HEK293 (cell line): ENCODE results near the gene CORO2B.

Source experiments
- CTCF ChIP-seq: fragments of 450-650 bp; formaldehyde crosslinking; IDR thresholded peaks from 2 replicates; pipeline ENCODE4 v1.5.1; 2016; ENCODE audit warnings: missing biosample characterization, missing genetic modification characterization
- KLF1 ChIP-seq: fragments of 450-650 bp; formaldehyde crosslinking; IDR thresholded peaks from 2 replicates; pipeline ENCODE4 v1.5.1; 2016; ENCODE audit warnings: missing biosample characterization, missing genetic modification characterization
- MEIS1 ChIP-seq: sonication (generic); formaldehyde crosslinking; IDR thresholded peaks from 2 replicates; pipeline ENCODE4 v1.8.1; 2022; ENCODE audit warnings: missing genetic modification reagents, mild to moderate bottlenecking, borderline replicate concordance
- PBX3 ChIP-seq: sonication (generic); formaldehyde crosslinking; IDR thresholded peaks from 2 replicates; pipeline ENCODE4 v1.8.1; 2022; ENCODE audit warnings: mild to moderate bottlenecking, moderate library complexity, missing genetic modification reagents
- RBAK ChIP-seq: fragments of 450-650 bp; formaldehyde crosslinking; IDR thresholded peaks from 2 replicates; pipeline ENCODE4 v1.5.1; 2016; ENCODE audit warnings: missing biosample characterization, missing genetic modification characterization
- REPIN1 ChIP-seq: fragments of 450-650 bp; formaldehyde crosslinking; IDR thresholded peaks from 2 replicates; pipeline ENCODE4 v1.5.1; 2017; ENCODE audit warnings: missing biosample characterization, missing genetic modification characterization, low read depth
- YY1 ChIP-seq: fragments of 450-650 bp; formaldehyde crosslinking; IDR thresholded peaks from 2 replicates; pipeline ENCODE4 v1.5.1; 2018; ENCODE audit warnings: missing biosample characterization, missing genetic modification characterization
- ZNF292 ChIP-seq: fragments of 450-650 bp; formaldehyde crosslinking; IDR thresholded peaks from 2 replicates; pipeline ENCODE4 v1.5.1; 2016; ENCODE audit warnings: low read depth, missing biosample characterization, missing genetic modification characterization, borderline replicate concordance
- ZNF350 ChIP-seq: fragments of 450-650 bp; formaldehyde crosslinking; IDR thresholded peaks from 2 replicates; pipeline ENCODE4 v1.5.0; 2017; ENCODE audit warnings: missing biosample characterization, mild to moderate bottlenecking, missing genetic modification characterization
- ZNF510 ChIP-seq: fragments of 450-650 bp; formaldehyde crosslinking; IDR thresholded peaks from 2 replicates; pipeline ENCODE4 v1.5.1; 2018; ENCODE audit warnings: mild to moderate bottlenecking, missing genetic modification characterization, missing biosample characterization; ENCODE audit not compliant: insufficient replicate concordance
- ZNF747 ChIP-seq: fragments of 450-650 bp; formaldehyde crosslinking; IDR thresholded peaks from 2 replicates; pipeline ENCODE4 v1.5.1; 2016; ENCODE audit warnings: missing biosample characterization, missing genetic modification characterization
- ZNF768 ChIP-seq: fragments of 450-650 bp; formaldehyde crosslinking; IDR thresholded peaks from 2 replicates; pipeline ENCODE4 v1.5.1; 2018; ENCODE audit warnings: missing biosample characterization, mild to moderate bottlenecking, missing genetic modification characterization

GRCh38 chr15:68626283-68626682, 47.5 kb downstream of the CORO2B start:
- no peak for TF ChIP-seq CTCF (tag by site-specific recombination)
- TF ChIP-seq ZNF510: no peak
- no peak for TF ChIP-seq REPIN1
- no peak for TF ChIP-seq KLF1 (tag by site-specific recombination)
- TF ChIP-seq PBX3 (CRISPR knock-in tag): no peak
- TF ChIP-seq YY1 (tag by site-specific recombination): no peak
- no peak for TF ChIP-seq RBAK (tag by site-specific recombination)
- no peak for TF ChIP-seq ZNF768 (tag by site-specific recombination)
- no peak for TF ChIP-seq ZNF350 (tag by site-specific recombination)
- no peak for TF ChIP-seq ZNF747 (tag by site-specific recombination)
- no peak for TF ChIP-seq MEIS1 (CRISPR knock-in tag)
- no peak for TF ChIP-seq ZNF292 (tag by site-specific recombination)
